ENCODE data around the gene TSR3.
A peak's percentile ranks its signal among the peaks of the same experiment; 100 is the strongest.

DNA sequence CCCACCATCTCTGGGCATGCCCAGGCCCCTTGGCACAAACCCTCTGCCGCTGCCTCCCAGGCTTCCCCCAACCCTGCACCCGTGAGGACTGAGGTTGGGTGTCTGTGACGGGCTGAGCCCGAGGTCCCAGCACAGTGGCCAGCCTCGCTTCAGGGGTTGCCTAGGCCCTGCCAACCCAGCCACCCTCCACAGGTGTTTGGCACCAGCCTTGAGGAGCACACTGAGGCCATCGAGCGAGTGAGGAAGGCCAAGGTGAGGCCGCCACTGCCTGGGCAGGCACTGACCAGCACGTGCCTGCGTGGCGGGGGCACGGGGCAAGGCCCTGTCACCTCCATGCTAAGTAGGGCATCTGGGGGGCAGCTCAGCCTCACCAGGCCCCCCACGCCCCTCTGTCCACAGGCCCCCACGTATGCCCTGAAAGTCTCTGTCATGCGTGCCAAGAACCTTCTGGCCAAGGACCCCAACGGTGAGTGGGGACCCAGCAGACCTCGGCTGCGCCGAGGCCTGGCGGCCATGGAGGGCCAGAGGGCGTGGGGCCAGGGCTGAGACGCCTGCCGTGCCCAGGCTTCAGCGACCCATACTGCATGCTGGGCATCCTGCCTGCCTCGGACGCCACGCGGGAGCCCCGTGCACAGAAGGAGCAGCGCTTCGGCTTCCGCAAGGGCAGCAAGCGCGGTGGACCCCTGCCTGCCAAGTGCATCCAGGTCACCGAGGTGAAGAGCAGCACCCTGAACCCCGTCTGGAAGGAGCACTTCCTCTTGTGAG is 10.8 kb downstream of the TSR3 start:
- TF ChIP-seq, protein P1, sequence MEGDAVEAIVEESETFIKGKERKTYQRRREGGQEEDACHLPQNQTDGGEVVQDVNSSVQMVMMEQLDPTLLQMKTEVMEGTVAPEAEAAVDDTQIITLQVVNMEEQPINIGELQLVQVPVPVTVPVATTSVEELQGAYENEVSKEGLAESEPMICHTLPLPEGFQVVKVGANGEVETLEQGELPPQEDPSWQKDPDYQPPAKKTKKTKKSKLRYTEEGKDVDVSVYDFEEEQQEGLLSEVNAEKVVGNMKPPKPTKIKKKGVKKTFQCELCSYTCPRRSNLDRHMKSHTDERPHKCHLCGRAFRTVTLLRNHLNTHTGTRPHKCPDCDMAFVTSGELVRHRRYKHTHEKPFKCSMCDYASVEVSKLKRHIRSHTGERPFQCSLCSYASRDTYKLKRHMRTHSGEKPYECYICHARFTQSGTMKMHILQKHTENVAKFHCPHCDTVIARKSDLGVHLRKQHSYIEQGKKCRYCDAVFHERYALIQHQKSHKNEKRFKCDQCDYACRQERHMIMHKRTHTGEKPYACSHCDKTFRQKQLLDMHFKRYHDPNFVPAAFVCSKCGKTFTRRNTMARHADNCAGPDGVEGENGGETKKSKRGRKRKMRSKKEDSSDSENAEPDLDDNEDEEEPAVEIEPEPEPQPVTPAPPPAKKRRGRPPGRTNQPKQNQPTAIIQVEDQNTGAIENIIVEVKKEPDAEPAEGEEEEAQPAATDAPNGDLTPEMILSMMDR (IDR thresholded peaks at IDR 0.05; ENCODE audit: insufficient read depth, low read length): no peak
- peak; percentile 38; the same call in 1 of the 2 replicates for TF ChIP-seq SPI1 (IDR thresholded peaks at IDR 0.05; ENCODE audit: borderline replicate concordance, low read depth)

Measured in HL-60 (cell line).